GM23338 (cell line): ENCODE results near the gene PTPRN2. TPM values are rescaled to one million over a fixed set of nuclear protein-coding genes. Genes with fewer than 3 reads are reported as not detected.

Experiments used
- ATAC-seq: fragments of 200-7000 bp; cut with Tn5 transposase; 3 replicates; pipeline ENCODE4 v1.9.1; 2020
- DNase-seq: peaks from one replicate; pipeline ENCODE4 v3.0.0-alpha.2; 2015; ENCODE audit warnings: low spot score
- H2AFZ ChIP-seq: fragments of 200-600 bp; sonication (generic); 2 replicates; pipeline ENCODE4 v1.8.0; 2016; ENCODE audit warnings: antibody characterized with exemption, mild to moderate bottlenecking, moderate library complexity
- H3F3A ChIP-seq: fragments of 200-600 bp; sonication (generic); replicated peaks from 2 replicates; pipeline ENCODE4 v1.8.0; 2017; ENCODE audit warnings: antibody characterized with exemption, mixed run types, low read depth
- H3K27ac ChIP-seq: fragments of 200-600 bp; sonication (generic); 2 replicates; pipeline ENCODE4 v1.6.1; 2016; ENCODE audit warnings: low read depth
- H3K27me3 ChIP-seq: fragments of 200-600 bp; sonication (generic); 2 replicates; pipeline ENCODE4 v1.8.0; 2016; ENCODE audit warnings: mild to moderate bottlenecking, mixed run types, moderate library complexity; ENCODE audit not compliant: insufficient read depth
- H3K36me3 ChIP-seq: fragments of 200-600 bp; sonication (generic); 2 replicates; pipeline ENCODE4 v1.8.0; 2016; ENCODE audit warnings: mild to moderate bottlenecking; ENCODE audit not compliant: insufficient read depth
- H3K4me1 ChIP-seq: fragments of 200-600 bp; sonication (generic); 2 replicates; pipeline ENCODE4 v1.8.0; 2016; ENCODE audit warnings: mild to moderate bottlenecking, moderate library complexity; ENCODE audit not compliant: insufficient read depth
- H3K4me2 ChIP-seq: fragments of 200-600 bp; sonication (generic); 2 replicates; pipeline ENCODE4 v1.7.1; 2017; ENCODE audit warnings: mixed run types
- H3K4me3 ChIP-seq: fragments of 200-600 bp; sonication (generic); 2 replicates; pipeline ENCODE4 v1.6.1; 2016; ENCODE audit warnings: mixed run types
- H3K79me2 ChIP-seq: fragments of 200-600 bp; sonication (generic); replicated peaks from 2 replicates; pipeline ENCODE4 v1.8.0; 2017; ENCODE audit warnings: mild to moderate bottlenecking; ENCODE audit not compliant: insufficient read depth
- H3K9me2 ChIP-seq: fragments of 200-600 bp; sonication (generic); 2 replicates; pipeline ENCODE4 v1.8.0; 2017; ENCODE audit not compliant: insufficient read depth
- H4K20me1 ChIP-seq: fragments of 200-600 bp; sonication (generic); replicated peaks from 2 replicates; pipeline ENCODE4 v1.8.0; 2017; ENCODE audit warnings: mild to moderate bottlenecking; ENCODE audit not compliant: insufficient read depth
- H3K27ac Mint-ChIP-seq: 2 replicates; pipeline ENCODE4 v1.8.0; 2020; ENCODE audit warnings: inconsistent platforms, mild to moderate bottlenecking, moderate library complexity, mixed read lengths
- H3K27me3 Mint-ChIP-seq: 3 replicates; pipeline ENCODE4 v1.8.0; 2022; ENCODE audit warnings: low read depth, mild to moderate bottlenecking, moderate library complexity, mixed read lengths, inconsistent platforms; ENCODE audit not compliant: insufficient read depth, poor library complexity
- H3K36me3 Mint-ChIP-seq: 3 replicates; pipeline ENCODE4 v1.8.0; 2021; ENCODE audit warnings: low read depth, mild to moderate bottlenecking, inconsistent platforms, moderate library complexity, mixed read lengths
- H3K4me1 Mint-ChIP-seq: 3 replicates; pipeline ENCODE4 v1.8.0; 2020; ENCODE audit warnings: mild to moderate bottlenecking, inconsistent platforms, mixed read lengths
- H3K4me3 Mint-ChIP-seq: 3 replicates; pipeline ENCODE4 v1.8.0; 2021; ENCODE audit warnings: moderate library complexity, mild to moderate bottlenecking, inconsistent platforms, mixed read lengths
- H3K9me3 Mint-ChIP-seq: 3 replicates; pipeline ENCODE4 v1.8.0; 2020; ENCODE audit warnings: moderate library complexity, mild to moderate bottlenecking, inconsistent platforms, mixed read lengths
- EZH2 ChIP-seq: fragments of 200-600 bp; sonication (generic); IDR thresholded peaks from one replicate; pipeline ENCODE4 v1.8.0; 2017; ENCODE audit warnings: antibody characterized with exemption, mild to moderate bottlenecking, low read depth; ENCODE audit not compliant: unreplicated experiment
- EZH2phosphoT487 ChIP-seq: fragments of 200-600 bp; sonication (generic); IDR thresholded peaks from one replicate; pipeline ENCODE4 v1.8.1; 2018; ENCODE audit warnings: antibody characterized with exemption; ENCODE audit not compliant: unreplicated experiment
- JUNB ChIP-seq: IDR thresholded peaks from one replicate; pipeline ENCODE4 v1.6.1; 2016; ENCODE audit warnings: antibody characterized with exemption; ENCODE audit not compliant: unreplicated experiment
- NANOG ChIP-seq: IDR thresholded peaks from 2 replicates; pipeline ENCODE4 v1.6.1; 2016; ENCODE audit warnings: antibody characterized with exemption, borderline replicate concordance
- polyA plus RNA-seq: library from polyadenylated mRNA; unstranded; fragments of >200 nt; fragmentation: Nextera tagmentation; extraction: Ambion mirVana; gene quantifications from 2 replicates; pipeline ENCODE4 v1.2.1, GENCODE V29; 2016
- total RNA-seq: library from RNA; depleted of rRNA; stranded (reverse); fragments of >200 nt; shearing (Covaris generic); gene quantifications from 2 replicates; pipeline ENCODE4 v1.2.3, GENCODE V29; 2014
- TF ChIP-seq, protein P1 (sequence below): IDR thresholded peaks from 2 replicates; pipeline ENCODE4 v1.6.1; 2016; ENCODE audit warnings: antibody characterized with exemption
- TF ChIP-seq, protein P2 (sequence below): IDR thresholded peaks from one replicate; pipeline ENCODE4 v1.6.1; 2018; ENCODE audit warnings: antibody characterized with exemption; ENCODE audit not compliant: unreplicated experiment

The PTPRN2 gene
- total and polyA plus RNA-seq, 2 experiments from 2014 or later = 0.87 to 4.0 TPM

DNA sequence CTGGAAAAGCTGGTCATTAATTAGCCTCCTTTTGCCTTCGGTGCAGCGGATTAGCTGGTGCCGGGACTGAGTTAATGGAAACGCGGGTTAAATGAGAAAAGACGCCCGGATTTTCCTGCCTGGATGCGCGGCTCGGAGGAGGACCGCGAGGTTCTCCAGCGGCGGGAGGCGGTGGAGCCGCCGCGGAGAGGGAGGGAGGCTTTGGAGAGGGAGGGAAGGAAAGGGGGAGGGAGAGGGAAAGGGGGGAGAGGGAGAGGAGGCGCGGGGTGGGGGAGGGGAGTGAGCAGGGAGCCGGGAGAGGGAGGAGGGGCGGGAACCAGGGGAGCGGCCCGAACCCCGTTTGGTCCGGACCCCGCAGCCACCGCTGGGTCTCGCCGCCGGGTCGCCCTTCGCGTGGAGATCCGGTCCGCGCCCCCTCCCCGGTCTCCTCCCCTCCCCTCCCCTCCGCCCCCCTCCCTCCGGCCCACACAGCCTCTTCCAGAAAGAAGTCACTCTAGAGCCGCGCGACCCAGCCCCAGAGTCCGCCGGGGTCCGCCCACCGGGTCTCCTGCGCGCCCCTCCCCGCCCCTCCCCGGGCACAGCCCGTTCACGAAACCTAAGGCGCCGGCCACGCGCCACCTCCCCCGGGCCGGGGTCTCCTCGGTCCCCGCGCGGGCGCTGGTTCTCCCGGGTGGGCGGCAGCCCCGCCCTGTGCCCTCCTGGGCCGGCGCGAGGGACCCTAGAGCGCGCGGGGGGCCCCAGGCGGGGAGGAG is 903.3 kb downstream of the PTPRN2 start (continued):
- TF ChIP-seq, protein P1, sequence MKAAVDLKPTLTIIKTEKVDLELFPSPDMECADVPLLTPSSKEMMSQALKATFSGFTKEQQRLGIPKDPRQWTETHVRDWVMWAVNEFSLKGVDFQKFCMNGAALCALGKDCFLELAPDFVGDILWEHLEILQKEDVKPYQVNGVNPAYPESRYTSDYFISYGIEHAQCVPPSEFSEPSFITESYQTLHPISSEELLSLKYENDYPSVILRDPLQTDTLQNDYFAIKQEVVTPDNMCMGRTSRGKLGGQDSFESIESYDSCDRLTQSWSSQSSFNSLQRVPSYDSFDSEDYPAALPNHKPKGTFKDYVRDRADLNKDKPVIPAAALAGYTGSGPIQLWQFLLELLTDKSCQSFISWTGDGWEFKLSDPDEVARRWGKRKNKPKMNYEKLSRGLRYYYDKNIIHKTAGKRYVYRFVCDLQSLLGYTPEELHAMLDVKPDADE = no peak
- no peak for TF ChIP-seq JUNB
- no peak for TF ChIP-seq EZH2

DNA sequence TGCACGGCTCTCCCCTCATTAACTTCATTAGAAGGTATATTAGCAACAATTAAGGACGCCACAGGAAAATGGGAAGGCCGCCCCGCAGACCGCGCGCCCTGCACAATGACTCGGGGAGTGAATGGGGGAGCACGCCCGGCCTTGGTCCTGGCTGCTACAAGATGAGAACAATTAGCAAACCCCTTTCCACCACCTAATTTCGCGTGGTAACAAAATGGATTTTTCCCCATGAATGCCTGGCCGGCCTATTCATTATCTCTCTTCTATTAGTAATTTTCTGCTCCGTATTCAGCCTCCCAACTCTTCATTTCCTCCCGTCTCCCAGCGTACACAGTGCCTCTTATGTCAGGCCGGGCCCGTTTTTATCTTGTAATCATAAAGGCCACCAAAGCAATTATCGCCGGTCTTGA is 903.9 kb downstream of the PTPRN2 start:
- Histone ChIP-seq H3K27me3 (peaks cover 97% of the 10 kb centered on the region), H4K20me1 (no peaks in the 10 kb centered on the region; the same call in 1 of the 2 replicates), H3K27ac (no peak overlapping the region), H3K4me3 (peak overlapping the region; percentile 49), H3K4me1 (peaks cover 5% of the 10 kb centered on the region; the same call in 1 of the 2 replicates), H3K79me2 (no peaks in the 10 kb centered on the region), H2AFZ (no peak overlapping the region), H3K4me2 (peak overlapping the region; percentile 69; the same call in 1 of the 2 replicates), H3K36me3 (0 out of 2 replicates have a peak, but pooled peaks cover 4% of the 10 kb centered on the region), H3K9me2 (no peaks in the 10 kb centered on the region), H3F3A (no peaks in the 10 kb centered on the region)
- Mint-ChIP-seq H3K4me1 (no peaks in the 10 kb centered on the region), H3K27me3 (peaks cover 10% of the 10 kb centered on the region), H3K36me3 (peaks cover 54% of the 10 kb centered on the region), H3K27ac (no peak overlapping the region), H3K9me3 (peaks cover 81% of the 10 kb centered on the region), H3K4me3 (no peak overlapping the region)
- peak; percentile 92 for TF ChIP-seq EZH2
- TF ChIP-seq NANOG = no peak
- DNase-seq = no peak
- ATAC-seq = no peak

DNA sequence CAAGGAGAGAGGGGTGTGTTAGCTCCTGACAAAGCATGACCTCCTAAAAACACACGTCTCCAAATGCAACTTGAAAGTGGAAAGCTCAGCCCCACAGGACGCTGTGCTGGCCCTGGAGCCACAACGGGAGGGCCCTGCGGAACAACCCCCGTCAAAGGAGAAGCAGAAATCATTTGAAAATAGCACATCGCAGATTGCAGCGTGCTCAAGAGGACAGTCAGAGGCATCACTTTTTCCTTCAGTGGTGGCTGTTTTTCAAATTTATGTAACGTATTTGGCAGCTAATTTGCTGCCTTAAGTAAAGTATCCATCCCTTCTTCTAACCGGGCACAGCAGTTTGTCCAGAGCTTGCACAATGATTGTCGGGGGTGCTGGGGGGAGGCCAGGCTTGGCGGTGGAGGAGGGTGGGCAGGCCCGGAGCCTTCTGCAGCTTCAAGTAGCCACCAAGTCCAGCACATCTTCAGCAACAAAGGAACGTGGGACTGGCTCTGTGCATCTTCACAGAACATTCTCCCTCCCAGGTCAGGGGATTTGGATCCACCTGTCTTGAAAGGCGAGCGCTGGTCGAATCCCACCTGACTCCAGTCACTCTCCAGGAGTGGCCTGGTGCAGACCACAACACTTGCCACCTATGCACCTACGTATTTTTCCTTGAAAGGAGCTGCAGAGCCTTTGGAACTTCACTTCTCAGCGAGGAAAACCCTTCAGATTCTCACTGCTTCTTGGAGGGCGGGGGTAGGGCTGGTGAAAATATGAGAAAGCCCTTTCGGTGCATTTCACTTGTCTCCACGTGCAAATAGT is 904.5 kb downstream of the PTPRN2 start:
- Histone ChIP-seq H3K27ac (no peak overlapping the region), H3K4me3 (peak overlapping the region; percentile 49; the same call in 1 of the 2 replicates), H3K4me1 (peaks cover 5% of the 10 kb centered on the region; the same call in 1 of the 2 replicates), H3K79me2 (no peaks in the 10 kb centered on the region), H3K27me3 (peaks cover 95% of the 10 kb centered on the region), H2AFZ (no peak overlapping the region), H3K9me2 (no peaks in the 10 kb centered on the region), H3F3A (no peaks in the 10 kb centered on the region), H3K4me2 (0 out of 2 replicates have a peak overlapping the region, but pooled peaks have one; percentile 69), H4K20me1 (no peaks in the 10 kb centered on the region; the same call in 1 of the 2 replicates), H3K36me3 (0 out of 2 replicates have a peak, but pooled peaks cover 4% of the 10 kb centered on the region)
- peaks cover 55% of the 10 kb centered on the region for H3K36me3 Mint-ChIP-seq
- DNase-seq (no peak), ATAC-seq (no peak)
- peaks cover 10% of the 10 kb centered on the region for H3K27me3 Mint-ChIP-seq
- no peak overlapping the region for H3K27ac Mint-ChIP-seq
- peaks cover 82% of the 10 kb centered on the region for H3K9me3 Mint-ChIP-seq
- no peaks in the 10 kb centered on the region for H3K4me1 Mint-ChIP-seq
- no peak overlapping the region for H3K4me3 Mint-ChIP-seq
- no peak for TF ChIP-seq EZH2phosphoT487
- TF ChIP-seq, protein P2, sequence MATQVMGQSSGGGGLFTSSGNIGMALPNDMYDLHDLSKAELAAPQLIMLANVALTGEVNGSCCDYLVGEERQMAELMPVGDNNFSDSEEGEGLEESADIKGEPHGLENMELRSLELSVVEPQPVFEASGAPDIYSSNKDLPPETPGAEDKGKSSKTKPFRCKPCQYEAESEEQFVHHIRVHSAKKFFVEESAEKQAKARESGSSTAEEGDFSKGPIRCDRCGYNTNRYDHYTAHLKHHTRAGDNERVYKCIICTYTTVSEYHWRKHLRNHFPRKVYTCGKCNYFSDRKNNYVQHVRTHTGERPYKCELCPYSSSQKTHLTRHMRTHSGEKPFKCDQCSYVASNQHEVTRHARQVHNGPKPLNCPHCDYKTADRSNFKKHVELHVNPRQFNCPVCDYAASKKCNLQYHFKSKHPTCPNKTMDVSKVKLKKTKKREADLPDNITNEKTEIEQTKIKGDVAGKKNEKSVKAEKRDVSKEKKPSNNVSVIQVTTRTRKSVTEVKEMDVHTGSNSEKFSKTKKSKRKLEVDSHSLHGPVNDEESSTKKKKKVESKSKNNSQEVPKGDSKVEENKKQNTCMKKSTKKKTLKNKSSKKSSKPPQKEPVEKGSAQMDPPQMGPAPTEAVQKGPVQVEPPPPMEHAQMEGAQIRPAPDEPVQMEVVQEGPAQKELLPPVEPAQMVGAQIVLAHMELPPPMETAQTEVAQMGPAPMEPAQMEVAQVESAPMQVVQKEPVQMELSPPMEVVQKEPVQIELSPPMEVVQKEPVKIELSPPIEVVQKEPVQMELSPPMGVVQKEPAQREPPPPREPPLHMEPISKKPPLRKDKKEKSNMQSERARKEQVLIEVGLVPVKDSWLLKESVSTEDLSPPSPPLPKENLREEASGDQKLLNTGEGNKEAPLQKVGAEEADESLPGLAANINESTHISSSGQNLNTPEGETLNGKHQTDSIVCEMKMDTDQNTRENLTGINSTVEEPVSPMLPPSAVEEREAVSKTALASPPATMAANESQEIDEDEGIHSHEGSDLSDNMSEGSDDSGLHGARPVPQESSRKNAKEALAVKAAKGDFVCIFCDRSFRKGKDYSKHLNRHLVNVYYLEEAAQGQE = no peak
